Stimulated activated CD8-positive, alpha-beta memory T cell treated with anti-CD3 and anti-CD28 coated beads, Interleukin-12 subunit alpha, Interleukin-12 subunit beta, amount 100 ng/mL, for 24 hours (primary cell): ENCODE results near the gene PITX1.

Experiments
- DNase-seq: peaks from one replicate; pipeline ENCODE4 v3.0.0-alpha.2; 2020; ENCODE audit errors: extremely low read depth

The PITX1 gene

DNA sequence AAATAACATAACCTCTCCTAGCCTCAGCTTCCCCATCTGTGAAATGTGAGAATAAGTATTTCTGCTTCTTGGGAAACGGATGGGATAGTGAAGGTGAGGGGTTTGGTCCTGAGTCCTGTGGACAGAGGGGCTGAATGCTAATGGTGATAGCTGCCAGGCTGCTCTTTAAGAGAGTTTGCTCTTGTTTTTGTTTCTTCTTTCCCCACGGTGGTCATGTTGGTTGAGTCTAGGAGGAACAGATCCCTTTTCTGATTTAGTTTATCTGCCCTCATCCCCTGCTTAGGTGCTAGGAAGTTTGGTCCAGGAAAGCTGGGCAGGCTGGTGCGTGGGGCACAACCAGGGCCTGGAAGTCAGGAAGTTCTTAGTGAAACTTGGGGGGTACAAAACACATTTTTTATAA, 7.7 kb upstream of the PITX1 start:
- DNase-seq: no peak

- DNase-seq: no peak
Observed at GRCh38 chr5:135041145-135041587, 7.1 kb upstream of the PITX1 start.

DNA sequence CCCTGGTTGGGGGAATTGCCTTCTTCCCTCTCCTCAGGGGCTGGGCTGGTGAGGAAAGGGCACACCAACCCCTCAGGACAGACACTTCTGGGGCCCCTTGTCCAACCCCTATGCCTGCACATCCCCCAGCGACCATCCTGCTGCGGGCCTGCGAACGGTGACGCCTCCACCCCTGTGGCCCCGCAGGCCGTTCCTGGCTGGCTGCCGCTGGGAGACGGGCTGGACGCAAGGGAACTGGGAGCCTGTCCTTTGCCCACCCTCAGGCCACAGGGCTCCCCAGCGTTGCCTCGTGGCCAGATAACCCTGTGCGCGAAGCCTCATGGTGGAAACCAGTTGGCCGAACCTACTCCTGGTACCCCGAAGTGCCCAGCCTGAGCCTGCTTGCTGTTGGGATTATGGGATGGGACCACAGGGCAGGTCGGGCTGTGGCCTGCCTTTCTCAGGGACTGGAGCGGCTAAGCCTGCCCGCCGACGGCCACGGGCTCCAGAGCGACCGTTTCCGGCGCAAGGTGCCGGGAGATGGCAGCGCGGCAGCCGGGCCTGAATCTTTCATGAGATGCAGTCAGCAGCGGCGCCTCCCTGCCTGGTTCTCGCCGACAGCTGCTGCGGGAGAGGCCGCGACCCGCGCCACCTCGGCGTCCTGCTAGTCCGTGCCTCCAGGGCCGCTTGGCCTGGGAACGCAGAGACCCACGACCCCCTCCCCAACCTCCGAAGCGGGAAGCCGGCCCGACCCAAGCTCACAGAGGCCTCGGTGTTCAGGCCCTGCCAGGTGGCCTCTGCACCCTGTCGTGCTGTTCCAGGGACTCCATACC, 6.5 kb upstream of the PITX1 start:
- no peak for DNase-seq

DNA sequence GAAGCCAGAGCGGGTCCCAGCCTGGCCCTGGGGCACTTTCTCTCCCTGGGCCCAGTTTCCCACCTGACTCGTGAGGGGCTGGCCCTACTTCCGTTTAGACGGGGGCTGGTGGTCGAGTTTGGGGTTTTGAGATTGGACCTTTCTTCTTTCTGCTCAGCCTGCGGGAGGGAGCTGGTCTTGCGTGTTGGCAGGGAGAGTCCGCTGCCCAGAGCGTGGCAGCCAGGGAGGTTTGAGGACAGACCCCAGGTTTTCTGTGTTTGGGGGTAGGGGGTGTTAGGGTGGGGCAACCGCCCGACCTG, 6.0 kb upstream of the PITX1 start:
- DNase-seq: no peak

GRCh38 chr5:135039271-135040033, 5.4 kb upstream of the PITX1 start:
- DNase-seq: no peak

DNA sequence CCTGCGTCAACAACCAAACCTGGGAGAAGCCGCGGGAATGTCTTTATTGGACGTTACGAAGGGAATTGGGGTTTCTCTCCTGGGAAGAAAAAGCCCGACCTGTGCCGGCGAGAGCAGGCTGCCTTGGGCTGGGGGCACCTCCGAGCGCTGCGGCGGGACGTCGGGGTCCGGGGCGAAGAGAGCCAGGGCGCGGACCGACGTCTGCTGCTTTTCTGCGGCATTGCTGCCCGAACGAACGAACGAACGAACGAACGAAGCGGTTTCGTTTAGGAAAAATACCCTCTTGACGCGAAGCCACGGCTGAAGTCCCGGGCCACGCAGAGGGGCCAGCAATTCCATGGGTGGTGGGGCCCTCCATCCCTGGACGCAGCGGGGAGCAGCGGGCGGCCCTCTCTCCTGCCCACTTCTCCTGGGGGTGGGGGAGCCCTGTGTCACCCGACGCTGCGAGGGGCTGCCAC, 4.8 kb upstream of the PITX1 start:
- no peak for DNase-seq

DNA sequence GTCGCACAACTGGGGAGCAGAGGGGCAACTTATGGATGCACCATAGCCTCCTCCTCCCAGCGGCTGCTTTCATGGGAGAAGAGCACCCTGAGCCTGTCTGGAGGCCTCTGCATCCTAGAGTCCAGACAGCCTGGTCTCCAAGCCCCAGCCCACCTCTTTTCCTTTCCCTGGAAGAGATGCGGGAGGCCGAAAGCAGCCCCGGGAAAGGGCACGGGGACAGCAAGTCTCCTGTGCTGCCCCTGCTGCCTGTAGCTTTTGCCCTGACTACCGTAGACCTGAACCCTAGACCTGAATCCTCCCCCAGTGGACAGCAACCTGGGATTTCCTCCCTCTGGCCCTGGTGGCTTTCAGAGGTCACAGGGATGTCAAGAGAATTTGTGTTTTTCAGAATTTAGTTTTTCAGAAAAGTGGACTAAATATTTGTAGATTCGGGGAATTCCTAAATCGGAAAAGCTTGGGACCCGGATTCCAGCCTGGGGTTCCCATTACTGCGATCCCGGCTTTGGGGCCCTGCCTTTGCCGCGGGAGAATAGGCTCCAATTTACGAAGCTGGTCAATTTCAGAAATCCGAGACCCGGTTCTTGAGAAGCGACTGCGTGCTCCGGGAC, 4.3 kb upstream of the PITX1 start:
- DNase-seq: no peak

DNA sequence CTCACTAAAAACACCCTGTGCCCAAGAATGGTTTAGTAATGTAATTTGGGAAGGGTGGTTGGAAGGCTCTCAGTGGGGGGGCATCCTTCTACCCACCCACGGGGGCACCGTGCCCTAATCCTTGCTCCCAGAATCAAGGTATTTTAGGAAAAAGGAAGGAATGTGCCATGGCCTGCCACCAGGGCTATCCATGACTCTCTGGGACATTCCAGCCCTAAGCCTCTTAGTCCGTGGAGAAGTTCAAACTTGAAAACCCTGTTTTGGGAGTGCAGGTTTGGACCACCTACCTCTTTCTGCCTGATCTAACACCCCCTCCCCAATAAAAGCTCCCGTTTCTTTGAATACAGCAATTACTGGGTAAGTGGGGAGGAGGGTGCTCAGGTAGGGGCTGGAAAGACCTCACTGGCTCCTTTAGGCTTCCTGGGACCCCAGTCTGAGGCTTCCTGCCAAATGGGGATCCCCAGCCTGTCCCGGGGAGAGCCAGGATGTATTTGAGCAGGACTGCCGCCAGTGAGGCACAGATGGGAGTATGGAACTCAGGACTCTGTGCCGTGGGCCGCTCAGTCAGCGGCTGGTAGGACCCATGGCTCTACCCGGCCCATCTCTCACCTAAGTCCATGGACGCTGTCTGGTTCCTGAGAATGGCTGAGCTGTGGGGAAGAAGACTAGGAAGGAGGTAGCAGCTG, 3.6 kb upstream of the PITX1 start:
- no peak for DNase-seq

DNA sequence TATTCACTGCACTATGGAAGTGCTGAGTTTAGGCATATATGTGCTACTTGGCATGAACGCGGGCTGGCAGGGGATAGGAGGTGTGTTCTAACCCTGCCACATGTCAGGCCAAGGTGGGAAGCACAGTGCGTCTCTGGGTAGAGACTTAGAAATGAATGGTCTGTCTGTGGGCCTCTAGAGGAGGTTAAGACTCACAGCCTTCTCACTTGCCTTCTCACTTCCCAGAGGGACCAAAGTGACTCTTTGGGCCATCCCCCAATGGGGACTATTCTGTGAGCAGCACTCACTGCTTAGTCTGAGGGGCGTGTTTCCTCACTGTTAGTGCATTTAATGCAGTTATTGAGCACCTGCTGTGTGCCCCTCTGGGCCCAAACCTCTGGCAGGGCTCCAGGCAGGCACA, 2.4 kb upstream of the PITX1 start:
- DNase-seq: no peak

GRCh38 chr5:135035678-135036030, 1.6 kb upstream of the PITX1 start:
- no peak for DNase-seq

DNA sequence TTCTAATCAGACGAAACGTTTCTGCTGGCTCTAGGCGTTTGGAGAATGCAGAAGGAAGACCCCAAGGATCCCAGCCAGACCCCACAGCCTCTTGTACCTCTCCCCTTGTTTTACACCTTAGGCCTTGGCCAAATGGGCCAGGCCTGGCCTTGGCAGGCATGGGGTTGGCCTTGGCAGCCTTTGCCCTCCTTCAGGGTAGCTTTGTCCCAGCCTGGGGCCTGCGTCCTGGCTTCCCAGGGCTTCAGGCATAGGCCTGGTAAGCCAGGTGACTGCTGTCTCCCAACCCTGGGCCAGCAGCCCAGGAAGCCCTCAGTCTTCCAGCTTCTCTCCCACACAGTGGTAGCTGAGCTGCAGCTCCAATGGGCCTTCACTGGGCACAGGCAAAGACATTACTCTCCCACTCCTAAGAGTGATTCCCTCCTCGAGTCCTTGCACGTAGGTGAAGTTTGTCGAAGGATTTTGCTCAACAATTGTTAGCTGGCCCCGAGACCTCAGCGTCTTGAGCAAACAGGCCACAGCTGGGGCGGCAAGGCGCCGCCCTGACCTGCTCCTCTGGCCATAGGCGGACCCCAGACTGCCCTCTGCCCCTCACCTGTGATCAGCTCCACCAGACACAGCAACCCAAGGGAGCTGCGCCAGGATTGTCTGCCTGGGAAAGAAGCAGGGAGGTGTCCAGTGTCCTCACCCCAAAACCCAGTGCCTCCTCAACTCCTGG, 1.1 kb upstream of the PITX1 start:
- DNase-seq: no peak

- no peak for DNase-seq
Observed at GRCh38 chr5:135034236-135034962, 371 bp upstream of the PITX1 start.

DNA sequence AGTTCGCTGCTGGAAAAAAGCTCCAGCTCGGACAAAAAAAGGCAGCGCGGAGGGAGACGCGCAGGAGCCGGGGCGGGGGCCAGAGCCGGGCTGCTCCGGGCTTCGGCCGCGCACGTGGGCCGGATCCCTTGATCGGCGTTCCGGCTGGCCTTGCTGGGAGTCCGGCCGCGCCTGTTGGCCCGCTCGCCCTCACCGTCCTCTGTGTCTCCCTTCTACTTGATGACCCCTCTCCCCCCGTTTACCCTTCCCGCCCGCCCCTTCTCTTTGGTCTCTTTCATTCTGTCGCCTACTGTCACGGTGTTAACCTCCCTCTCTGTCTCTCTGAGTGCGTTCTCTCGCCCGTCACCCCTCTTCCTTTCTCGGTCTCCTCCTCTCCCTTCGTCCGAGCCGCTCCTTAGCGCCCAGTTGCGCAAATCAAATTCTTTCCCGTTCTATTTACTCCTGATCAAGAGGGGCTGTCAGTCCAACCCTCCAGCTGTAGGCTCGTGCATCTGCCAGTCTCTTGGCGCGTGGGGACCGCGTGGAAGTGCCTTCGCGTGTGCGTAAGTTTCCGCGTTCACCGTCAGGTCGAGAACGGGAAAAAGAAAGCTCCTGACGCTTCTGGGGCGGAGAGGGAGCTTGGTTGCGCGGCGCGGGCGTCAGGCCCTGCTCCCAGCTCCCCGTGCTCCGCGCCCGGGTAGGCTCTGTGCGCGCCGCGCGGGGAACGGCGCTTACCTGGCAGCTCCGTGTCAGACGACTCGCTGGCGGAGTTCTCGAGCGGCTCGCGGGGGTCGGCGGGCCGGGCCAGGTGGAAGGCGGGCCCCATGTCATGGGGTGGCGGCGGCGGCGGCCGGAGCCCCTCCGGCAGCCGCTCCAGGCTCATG, 798 bp downstream of the PITX1 start:
- DNase-seq: no peak

GRCh38 chr5:135032695-135032998, 1.4 kb downstream of the PITX1 start:
- DNase-seq: no peak

DNA sequence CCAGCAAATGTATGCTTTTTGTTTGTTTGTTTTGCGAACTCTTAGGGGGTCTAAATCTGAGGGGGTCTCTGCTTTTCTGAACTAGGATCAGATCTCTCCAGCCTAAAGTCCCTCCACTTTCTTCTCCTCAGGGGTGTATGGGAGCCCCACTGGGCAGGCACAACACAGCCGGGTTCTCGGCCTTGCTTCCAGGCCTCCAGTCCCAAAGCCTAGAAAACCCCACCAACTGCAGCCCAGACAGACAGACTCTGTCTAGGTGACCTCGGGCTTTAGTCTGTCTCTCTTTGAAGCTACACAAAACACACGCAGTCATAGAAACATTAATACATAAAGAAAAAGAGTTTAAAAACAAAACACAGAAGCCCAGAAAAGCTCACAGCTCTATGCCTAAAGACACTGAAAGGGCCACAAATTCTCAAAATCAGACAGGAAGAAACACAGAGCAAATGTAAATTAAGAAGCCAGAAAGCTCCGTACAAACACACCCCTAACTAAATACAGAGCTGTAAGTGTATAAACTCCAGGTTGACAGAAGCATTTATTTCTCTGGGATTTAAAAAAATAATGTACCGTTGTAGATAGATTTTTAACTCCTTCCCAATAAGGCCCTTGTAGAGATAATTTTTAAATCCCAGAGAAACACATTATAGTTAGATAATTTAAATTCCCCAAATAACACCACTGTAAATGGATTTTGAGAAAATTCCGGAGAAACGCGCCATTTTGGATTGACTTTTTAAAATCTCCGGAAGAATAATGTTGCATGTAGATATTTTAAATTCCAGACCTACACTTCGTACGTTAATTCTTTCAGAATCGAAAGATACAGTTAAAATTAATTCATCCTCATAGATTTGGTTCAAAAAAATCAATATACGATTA, 2.0 kb downstream of the PITX1 start:
- DNase-seq: no peak

DNA sequence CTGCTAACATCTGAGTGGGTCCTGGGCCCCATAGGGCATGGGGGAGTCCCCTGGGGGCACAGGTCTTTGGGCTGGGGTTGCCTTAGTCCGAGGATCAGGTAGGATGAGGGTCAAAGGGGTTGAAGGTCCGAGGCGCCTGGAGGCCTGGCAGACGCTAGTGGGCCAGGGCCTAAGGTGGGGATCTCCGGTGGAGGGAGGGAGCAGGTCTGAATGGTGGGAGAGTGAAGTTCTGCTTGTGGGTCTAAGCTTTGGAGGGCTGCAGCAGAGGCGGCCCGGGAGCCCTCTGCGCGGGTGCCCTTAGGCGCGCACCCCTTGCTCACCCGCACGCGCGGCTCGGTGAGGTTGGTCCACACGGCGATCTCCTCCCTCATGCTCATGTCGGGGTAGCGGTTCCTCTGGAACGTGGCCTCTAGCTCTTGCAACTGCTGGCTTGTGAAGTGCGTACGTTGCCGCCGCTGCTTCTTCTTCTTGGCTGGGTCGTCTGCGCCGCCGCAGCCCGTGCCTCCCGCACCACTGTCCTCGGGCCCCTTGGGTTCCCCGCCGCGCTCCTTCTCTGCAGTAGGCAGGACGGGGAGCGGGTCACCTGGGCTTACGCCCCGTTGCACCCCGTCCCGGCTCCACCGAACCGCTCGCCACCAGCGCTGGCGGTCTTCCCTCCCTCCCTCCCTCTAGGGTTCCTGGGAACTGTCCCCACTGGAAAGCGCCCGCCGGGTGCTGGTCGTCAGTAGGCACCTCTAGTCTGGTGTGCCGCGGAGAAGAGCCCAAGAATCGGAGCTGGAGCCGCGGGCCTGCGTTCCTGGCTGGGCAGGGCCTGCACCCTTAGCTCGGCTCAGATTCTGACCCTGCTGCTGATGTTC, 2.8 kb downstream of the PITX1 start:
- DNase-seq: no peak

DNA sequence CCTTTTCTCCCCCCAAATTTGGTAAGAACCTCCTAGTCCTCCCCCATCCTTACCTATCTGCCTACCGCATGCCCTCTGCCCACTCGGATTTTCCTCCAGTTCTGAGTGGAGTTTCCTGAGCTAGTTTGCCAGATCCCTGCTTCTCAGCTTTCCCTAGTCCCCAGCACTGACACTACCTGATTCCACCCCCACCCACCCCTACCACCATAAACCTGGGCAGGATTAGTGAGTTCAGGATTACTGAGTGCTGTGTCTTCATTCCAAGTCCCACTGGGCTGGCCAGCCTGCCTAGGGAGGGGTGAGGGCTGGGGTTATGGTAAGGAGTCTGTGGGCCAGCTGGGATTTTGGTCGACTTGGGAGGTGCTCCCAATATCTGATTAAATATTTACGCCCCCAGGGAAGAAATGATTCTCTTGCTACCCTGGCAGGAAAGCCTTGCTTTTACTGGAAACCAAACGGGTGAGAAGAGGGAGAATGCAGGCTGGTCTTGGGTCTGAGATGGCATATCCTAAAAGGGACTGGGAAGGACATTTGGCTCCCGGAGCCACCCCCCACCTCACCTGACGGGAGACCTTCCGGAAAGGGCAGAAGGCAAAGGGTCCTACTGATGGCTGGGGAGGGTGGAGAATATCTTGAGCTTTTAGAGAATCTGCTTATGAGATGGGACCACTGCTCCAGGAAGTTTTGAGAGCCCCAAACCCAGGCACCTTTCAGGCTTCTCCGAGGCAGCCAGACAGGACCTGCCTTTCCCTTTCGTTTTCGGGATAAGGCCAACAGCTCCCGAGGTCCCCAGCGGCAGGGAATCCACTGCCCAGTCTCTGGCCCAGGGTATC, 3.7 kb downstream of the PITX1 start:
- no peak for DNase-seq
